ENCODE measurements around the gene MYT1. TPM values are rescaled to one million over a fixed set of nuclear protein-coding genes. Genes with fewer than 3 reads are reported as not detected.

MYT1 gene
- polyA plus RNA-seq, 1 donor from 2014 or later, result 35.8 TPM

GRCh38 chr20:64214952-64215351, 50.7 kb downstream of the MYT1 start:
- H3K36me3 ChIP-seq (ENCODE audit: insufficient read depth, low read length), result peaks cover 17% of the 10 kb centered on the region
- no peaks in the 10 kb centered on the region for H3K9me2 ChIP-seq (ENCODE audit: insufficient read depth, low read length)

GRCh38 chr20:64216036-64216435, 51.8 kb downstream of the MYT1 start:
- Histone ChIP-seq H3F3A (ENCODE audit: insufficient read depth, low read length, poor library complexity, severe bottlenecking) (no peaks in the 10 kb centered on the region), H3K4me2 (ENCODE audit: low read length) (no peak overlapping the region), H3K36me3 (ENCODE audit: insufficient read depth, low read length) (peaks cover 17% of the 10 kb centered on the region), H2AFZ (ENCODE audit: low read depth, low read length) (no peak overlapping the region), H3K9ac (ENCODE audit: low read length) (no peak overlapping the region), H3K9me3 (ENCODE audit: low read length) (no peaks in the 10 kb centered on the region), H3K79me2 (replicated peaks; ENCODE audit: insufficient read depth, low read length) (no peaks in the 10 kb centered on the region), H4K20me1 (ENCODE audit: insufficient read depth) (no peaks in the 10 kb centered on the region), H3K9me2 (ENCODE audit: insufficient read depth, low read length) (no peaks in the 10 kb centered on the region), H3K27ac (ENCODE audit: low read length) (no peak overlapping the region), H3K27me3 (ENCODE audit: insufficient read depth, low read depth, low read length) (no peaks in the 10 kb centered on the region), H3K4me3 (ENCODE audit: low read length) (no peak overlapping the region)
- TF ChIP-seq RAD21 (conservative IDR thresholded peaks at IDR 0.05) (no peak), CTCF (IDR thresholded peaks at IDR 0.05; ENCODE audit: poor library complexity, severe bottlenecking) (no peak), TAF1 (IDR thresholded peaks at IDR 0.05; ENCODE audit: low read depth) (no peak), SMC3 (conservative IDR thresholded peaks at IDR 0.05; ENCODE audit: poor library complexity) (no peak), EZH2 (IDR thresholded peaks at IDR 0.05; ENCODE audit: borderline replicate concordance, insufficient read depth, low read length, poor library complexity, severe bottlenecking) (no peak), REST (IDR thresholded peaks at IDR 0.05; ENCODE audit: borderline replicate concordance) (no peak), POLR2AphosphoS5 (IDR thresholded peaks at IDR 0.05) (no peak)

More at GRCh38 chr20:64214952-64215351, 50.7 kb downstream of the MYT1 start:
- H3K9ac ChIP-seq (ENCODE audit: low read length), result no peak overlapping the region
- H3K4me2 ChIP-seq (ENCODE audit: low read length), result no peak overlapping the region
- TF ChIP-seq TAF1 (IDR thresholded peaks at IDR 0.05; ENCODE audit: low read depth), result no peak
- no peak for TF ChIP-seq SMC3 (conservative IDR thresholded peaks at IDR 0.05; ENCODE audit: poor library complexity)
- TF ChIP-seq RAD21 (conservative IDR thresholded peaks at IDR 0.05), result no peak
- no peak for TF ChIP-seq CTCF (IDR thresholded peaks at IDR 0.05; ENCODE audit: poor library complexity, severe bottlenecking)
- TF ChIP-seq EP300 (conservative IDR thresholded peaks at IDR 0.05; ENCODE audit: poor library complexity, severe bottlenecking), result no peak
- TF ChIP-seq EZH2 (IDR thresholded peaks at IDR 0.05; ENCODE audit: borderline replicate concordance, insufficient read depth, low read length, poor library complexity, severe bottlenecking), result no peak
- no peak for TF ChIP-seq POLR2AphosphoS5 (IDR thresholded peaks at IDR 0.05)
- TF ChIP-seq REST (IDR thresholded peaks at IDR 0.05; ENCODE audit: borderline replicate concordance), result no peak
- no peak for TF ChIP-seq MXI1 (conservative IDR thresholded peaks at IDR 0.05; ENCODE audit: poor library complexity, severe bottlenecking)
- no peaks in the 10 kb centered on the region for H3K9me3 ChIP-seq (ENCODE audit: low read length)
- H4K20me1 ChIP-seq (ENCODE audit: insufficient read depth), result no peaks in the 10 kb centered on the region
- H3F3A ChIP-seq (ENCODE audit: insufficient read depth, low read length, poor library complexity, severe bottlenecking), result no peaks in the 10 kb centered on the region
- H3K27me3 ChIP-seq (ENCODE audit: insufficient read depth, low read depth, low read length), result no peaks in the 10 kb centered on the region
- H3K79me2 ChIP-seq (replicated peaks; ENCODE audit: insufficient read depth, low read length), result no peaks in the 10 kb centered on the region
- no peak overlapping the region for H2AFZ ChIP-seq (ENCODE audit: low read depth, low read length)
- H3K27ac ChIP-seq (ENCODE audit: low read length), result no peak overlapping the region
- no peak overlapping the region for H3K4me3 ChIP-seq (ENCODE audit: low read length)

All from neural cell (in vitro differentiated cells).